Measurements from ENCODE around the gene AOC3. TPM values are rescaled to one million over a fixed set of nuclear protein-coding genes. Genes with fewer than 3 reads are reported as not detected.

Gene AOC3
- total and polyA plus RNA-seq, 2 of the 13 experiments (the other 11 are each of a cell fraction or from before 2014, with no cell fraction given), result 8.7 to 51.7 TPM

DNA sequence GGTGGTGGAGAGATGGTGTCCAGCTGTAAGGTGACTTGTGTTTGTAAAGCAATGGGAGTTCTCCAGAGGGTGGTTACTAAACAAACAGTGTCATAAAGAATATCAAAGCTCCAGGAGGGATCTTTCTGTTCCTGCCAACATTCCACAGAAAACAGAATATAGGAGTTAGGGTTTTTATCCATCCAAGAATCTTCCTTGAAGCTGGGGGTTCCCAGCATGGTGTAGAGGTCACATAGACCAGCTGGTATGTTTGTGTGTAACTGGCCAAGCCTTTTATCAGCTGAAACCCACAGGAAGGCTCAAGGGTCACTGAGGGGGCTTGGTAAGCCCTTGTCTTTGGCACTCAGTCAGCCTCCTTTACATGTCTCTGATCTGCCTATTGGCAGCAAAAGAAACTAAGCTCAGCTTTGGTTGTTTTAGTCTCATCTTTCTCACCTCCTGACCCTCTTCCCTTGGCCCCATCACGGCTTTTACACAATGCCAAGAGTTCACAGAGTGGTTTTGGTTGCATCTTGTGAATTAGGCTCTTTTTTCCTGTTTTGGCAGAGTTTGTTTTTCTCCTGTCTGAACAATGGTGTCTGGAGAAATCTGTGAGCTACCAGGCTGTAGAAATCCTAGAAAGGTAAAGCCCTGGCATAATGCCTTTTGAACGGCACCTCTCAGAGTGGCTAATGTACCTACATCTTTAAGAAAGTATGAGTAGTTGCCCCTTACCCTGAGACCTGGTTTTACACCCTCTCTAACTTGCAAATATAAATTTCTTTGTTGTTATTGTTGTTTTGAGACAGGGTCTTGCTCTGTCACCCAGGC is 47.7 kb upstream of the AOC3 start (continued):
- TF ChIP-seq, protein P1, sequence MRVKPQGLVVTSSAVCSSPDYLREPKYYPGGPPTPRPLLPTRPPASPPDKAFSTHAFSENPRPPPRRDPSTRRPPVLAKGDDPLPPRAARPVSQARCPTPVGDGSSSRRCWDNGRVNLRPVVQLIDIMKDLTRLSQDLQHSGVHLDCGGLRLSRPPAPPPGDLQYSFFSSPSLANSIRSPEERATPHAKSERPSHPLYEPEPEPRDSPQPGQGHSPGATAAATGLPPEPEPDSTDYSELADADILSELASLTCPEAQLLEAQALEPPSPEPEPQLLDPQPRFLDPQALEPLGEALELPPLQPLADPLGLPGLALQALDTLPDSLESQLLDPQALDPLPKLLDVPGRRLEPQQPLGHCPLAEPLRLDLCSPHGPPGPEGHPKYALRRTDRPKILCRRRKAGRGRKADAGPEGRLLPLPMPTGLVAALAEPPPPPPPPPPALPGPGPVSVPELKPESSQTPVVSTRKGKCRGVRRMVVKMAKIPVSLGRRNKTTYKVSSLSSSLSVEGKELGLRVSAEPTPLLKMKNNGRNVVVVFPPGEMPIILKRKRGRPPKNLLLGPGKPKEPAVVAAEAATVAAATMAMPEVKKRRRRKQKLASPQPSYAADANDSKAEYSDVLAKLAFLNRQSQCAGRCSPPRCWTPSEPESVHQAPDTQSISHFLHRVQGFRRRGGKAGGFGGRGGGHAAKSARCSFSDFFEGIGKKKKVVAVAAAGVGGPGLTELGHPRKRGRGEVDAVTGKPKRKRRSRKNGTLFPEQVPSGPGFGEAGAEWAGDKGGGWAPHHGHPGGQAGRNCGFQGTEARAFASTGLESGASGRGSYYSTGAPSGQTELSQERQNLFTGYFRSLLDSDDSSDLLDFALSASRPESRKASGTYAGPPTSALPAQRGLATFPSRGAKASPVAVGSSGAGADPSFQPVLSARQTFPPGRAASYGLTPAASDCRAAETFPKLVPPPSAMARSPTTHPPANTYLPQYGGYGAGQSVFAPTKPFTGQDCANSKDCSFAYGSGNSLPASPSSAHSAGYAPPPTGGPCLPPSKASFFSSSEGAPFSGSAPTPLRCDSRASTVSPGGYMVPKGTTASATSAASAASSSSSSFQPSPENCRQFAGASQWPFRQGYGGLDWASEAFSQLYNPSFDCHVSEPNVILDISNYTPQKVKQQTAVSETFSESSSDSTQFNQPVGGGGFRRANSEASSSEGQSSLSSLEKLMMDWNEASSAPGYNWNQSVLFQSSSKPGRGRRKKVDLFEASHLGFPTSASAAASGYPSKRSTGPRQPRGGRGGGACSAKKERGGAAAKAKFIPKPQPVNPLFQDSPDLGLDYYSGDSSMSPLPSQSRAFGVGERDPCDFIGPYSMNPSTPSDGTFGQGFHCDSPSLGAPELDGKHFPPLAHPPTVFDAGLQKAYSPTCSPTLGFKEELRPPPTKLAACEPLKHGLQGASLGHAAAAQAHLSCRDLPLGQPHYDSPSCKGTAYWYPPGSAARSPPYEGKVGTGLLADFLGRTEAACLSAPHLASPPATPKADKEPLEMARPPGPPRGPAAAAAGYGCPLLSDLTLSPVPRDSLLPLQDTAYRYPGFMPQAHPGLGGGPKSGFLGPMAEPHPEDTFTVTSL (CRISPR knock-in tag; IDR thresholded peaks at IDR 0.05; ENCODE audit: borderline replicate concordance), result no peak
- TF ChIP-seq JDP2 (CRISPR knock-in tag; IDR thresholded peaks at IDR 0.05; ENCODE audit: borderline replicate concordance) (no peak), ZNF839 (CRISPR knock-in tag; IDR thresholded peaks at IDR 0.05; ENCODE audit: borderline replicate concordance) (no peak), GZF1 (CRISPR knock-in tag; IDR thresholded peaks at IDR 0.05) (no peak), SETDB1 (CRISPR knock-in tag; IDR thresholded peaks at IDR 0.05; ENCODE audit: borderline replicate concordance) (no peak), ZFP36L2 (CRISPR knock-in tag; IDR thresholded peaks at IDR 0.05) (no peak), ZNF644 (CRISPR knock-in tag; IDR thresholded peaks at IDR 0.05; ENCODE audit: low read depth) (peak; percentile 86), RARA (CRISPR knock-in tag; IDR thresholded peaks at IDR 0.05) (peak; percentile 86), ZNF768 (CRISPR knock-in tag; IDR thresholded peaks at IDR 0.05) (no peak; the same call in 1 of the 2 replicates), HNRNPK (IDR thresholded peaks at IDR 0.05; ENCODE audit: low read depth, low read length, poor library complexity, severe bottlenecking) (no peak), TCF7 (IDR thresholded peaks at IDR 0.05; ENCODE audit: low read depth) (0 out of 2 replicates have a peak, but pooled peaks have one; percentile 22)
- TF ChIP-seq, protein P2, sequence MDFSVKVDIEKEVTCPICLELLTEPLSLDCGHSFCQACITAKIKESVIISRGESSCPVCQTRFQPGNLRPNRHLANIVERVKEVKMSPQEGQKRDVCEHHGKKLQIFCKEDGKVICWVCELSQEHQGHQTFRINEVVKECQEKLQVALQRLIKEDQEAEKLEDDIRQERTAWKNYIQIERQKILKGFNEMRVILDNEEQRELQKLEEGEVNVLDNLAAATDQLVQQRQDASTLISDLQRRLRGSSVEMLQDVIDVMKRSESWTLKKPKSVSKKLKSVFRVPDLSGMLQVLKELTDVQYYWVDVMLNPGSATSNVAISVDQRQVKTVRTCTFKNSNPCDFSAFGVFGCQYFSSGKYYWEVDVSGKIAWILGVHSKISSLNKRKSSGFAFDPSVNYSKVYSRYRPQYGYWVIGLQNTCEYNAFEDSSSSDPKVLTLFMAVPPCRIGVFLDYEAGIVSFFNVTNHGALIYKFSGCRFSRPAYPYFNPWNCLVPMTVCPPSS (IDR thresholded peaks at IDR 0.05), result no peak
- TF ChIP-seq, protein P3, sequence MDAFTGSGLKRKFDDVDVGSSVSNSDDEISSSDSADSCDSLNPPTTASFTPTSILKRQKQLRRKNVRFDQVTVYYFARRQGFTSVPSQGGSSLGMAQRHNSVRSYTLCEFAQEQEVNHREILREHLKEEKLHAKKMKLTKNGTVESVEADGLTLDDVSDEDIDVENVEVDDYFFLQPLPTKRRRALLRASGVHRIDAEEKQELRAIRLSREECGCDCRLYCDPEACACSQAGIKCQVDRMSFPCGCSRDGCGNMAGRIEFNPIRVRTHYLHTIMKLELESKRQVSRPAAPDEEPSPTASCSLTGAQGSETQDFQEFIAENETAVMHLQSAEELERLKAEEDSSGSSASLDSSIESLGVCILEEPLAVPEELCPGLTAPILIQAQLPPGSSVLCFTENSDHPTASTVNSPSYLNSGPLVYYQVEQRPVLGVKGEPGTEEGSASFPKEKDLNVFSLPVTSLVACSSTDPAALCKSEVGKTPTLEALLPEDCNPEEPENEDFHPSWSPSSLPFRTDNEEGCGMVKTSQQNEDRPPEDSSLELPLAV (CRISPR knock-in tag; conservative IDR thresholded peaks at IDR 0.05; ENCODE audit: low read depth), result no peak
- TF ChIP-seq, protein P4, sequence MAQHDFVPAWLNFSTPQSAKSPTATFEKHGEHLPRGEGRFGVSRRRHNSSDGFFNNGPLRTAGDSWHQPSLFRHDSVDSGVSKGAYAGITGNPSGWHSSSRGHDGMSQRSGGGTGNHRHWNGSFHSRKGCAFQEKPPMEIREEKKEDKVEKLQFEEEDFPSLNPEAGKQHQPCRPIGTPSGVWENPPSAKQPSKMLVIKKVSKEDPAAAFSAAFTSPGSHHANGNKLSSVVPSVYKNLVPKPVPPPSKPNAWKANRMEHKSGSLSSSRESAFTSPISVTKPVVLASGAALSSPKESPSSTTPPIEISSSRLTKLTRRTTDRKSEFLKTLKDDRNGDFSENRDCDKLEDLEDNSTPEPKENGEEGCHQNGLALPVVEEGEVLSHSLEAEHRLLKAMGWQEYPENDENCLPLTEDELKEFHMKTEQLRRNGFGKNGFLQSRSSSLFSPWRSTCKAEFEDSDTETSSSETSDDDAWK (CRISPR knock-in tag; IDR thresholded peaks at IDR 0.05), result no peak
- TF ChIP-seq, protein P5, sequence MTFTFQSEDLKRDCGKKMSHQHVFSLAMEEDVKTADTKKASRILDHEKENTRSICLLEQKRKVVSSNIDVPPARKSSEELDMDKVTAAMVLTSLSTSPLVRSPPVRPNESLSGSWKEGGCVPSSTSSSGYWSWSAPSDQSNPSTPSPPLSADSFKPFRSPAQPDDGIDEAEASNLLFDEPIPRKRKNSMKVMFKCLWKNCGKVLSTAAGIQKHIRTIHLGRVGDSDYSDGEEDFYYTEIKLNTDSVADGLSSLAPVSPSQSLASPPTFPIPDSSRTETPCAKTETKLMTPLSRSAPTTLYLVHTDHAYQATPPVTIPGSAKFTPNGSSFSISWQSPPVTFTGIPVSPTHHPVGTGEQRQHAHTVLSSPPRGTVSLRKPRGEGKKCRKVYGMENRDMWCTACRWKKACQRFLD (CRISPR knock-in tag; IDR thresholded peaks at IDR 0.05; ENCODE audit: borderline replicate concordance), result no peak
- TF ChIP-seq, protein P6, sequence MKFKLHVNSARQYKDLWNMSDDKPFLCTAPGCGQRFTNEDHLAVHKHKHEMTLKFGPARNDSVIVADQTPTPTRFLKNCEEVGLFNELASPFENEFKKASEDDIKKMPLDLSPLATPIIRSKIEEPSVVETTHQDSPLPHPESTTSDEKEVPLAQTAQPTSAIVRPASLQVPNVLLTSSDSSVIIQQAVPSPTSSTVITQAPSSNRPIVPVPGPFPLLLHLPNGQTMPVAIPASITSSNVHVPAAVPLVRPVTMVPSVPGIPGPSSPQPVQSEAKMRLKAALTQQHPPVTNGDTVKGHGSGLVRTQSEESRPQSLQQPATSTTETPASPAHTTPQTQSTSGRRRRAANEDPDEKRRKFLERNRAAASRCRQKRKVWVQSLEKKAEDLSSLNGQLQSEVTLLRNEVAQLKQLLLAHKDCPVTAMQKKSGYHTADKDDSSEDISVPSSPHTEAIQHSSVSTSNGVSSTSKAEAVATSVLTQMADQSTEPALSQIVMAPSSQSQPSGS (CRISPR knock-in tag; IDR thresholded peaks at IDR 0.05), result no peak; the same call in 1 of the 2 replicates

Measured in HepG2 (cell line).